HG03103 (cell line): ENCODE results near the gene ENTPD2.
"Not testable (repeated sequence)": the region's sequence is repeated elsewhere in the genome, so short reads cannot be mapped to it uniquely, and the experiment has no call there.

Source experiments
- ATAC-seq: cut with Tn5 transposase; IDR thresholded peaks from one replicate; pipeline ENCODE4 v1.9.1; 2021; ENCODE audit warnings: low read depth; ENCODE audit not compliant: unreplicated experiment

ENTPD2 gene

DNA sequence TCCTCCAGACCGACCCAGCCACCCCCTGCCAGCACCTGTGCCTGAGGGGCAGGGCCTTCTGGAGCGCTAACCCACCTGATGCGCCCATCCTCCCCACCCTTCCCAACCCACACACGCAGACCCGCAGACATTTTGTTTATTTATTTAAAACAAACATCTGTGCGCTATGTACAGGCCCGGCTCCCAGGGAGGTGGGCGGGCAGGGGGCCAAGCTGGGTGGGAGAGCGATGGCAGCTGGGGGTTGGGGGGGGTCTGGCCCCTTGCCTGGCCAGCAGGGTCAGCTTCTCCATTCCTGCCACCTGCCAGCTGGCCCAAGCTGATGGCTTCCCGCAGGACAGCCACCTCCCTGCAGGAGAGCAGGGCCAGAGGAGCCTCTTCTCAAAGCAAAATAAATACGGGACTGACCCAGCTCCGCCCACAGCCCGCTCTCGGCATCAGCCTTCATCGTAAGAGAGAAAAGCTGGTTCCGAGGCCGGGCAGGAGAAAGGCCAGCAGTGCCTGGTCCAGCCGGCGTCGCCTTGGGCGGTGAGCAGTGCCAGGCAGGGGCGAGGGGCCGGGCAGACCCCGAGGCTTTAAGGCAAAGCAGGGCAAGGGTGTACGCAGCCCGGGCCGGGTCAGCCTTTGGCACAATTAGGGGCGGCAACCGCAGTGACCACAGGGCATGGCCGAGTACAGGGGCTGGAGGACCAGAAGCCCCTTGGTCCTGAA lies 46.6 kb downstream of the ENTPD2 start:
- ATAC-seq, result no peak

GRCh38 chr9:137006116-137007003 lies 47.5 kb downstream of the ENTPD2 start:
- ATAC-seq, result no peak

- ATAC-seq, result not testable (repeated sequence)
Observed at GRCh38 chr9:137004285-137004684, 49.6 kb downstream of the ENTPD2 start.

- ATAC-seq, result no peak
Observed at GRCh38 chr9:137002646-137003041, 51.2 kb downstream of the ENTPD2 start.

DNA sequence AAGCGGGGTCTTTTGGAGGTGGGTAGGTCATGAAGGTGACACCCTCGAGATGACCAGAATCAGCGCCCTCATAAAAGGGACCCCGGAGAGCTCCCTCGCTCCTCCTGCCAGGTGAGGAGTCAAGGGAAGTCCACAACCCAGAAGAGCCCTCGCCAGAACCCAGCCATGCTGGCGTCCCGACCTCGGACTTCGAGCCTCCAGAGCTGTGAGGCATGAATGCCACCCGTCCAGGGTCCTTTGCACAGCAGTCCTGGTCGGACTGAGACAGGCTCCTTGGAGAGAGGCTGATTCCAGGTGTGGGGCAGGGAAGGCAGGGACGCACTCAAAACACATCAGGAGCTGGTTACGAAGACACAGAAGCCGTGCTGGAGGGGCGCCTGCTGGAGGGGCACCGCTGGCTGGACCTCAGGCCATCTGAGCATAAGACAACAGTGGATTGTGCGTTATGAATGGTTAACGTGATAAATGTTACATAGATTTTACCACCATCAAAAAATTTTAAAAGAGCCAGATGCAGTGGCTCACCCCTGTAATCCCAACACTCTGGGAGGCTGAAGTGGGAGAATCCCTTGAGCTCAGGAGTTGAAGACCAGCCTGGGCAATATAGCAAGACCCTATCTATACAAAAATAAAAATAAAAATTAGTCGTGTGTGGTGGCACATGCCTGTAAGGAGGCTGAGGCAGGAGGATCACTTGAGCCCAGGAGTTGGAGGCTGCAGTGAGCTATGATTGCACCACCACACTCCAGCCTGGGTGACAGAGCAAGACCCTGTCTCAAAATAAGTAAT lies 51.8 kb downstream of the ENTPD2 start:
- ATAC-seq, result no peak

GRCh38 chr9:137000177-137000930 lies 53.5 kb downstream of the ENTPD2 start:
- ATAC-seq, result no peak
